Astrocyte (in vitro differentiated cells and primary cell): ENCODE data around the gene AUTS2. TPM values are rescaled to one million over a fixed set of nuclear protein-coding genes. Genes with fewer than 3 reads are reported as not detected.

Experiments
- DNase-seq: peaks from one replicate; pipeline ENCODE4 v3.0.0-alpha.2; 2010; ENCODE audit warnings: low read depth
- FAIRE-seq: peaks from 2 replicates; lab custom pipeline; 2011; peaks lifted over from hg19 to GRCh38; lab: Jason Lieb, UNC
- H2AFZ ChIP-seq: 2 replicates; pipeline ENCODE4 v1.6.0; 2012; ENCODE audit warnings: low read depth, low read length, inconsistent platforms
- H3K27ac ChIP-seq: 2 replicates; pipeline ENCODE4 v1.5.1; 2011; ENCODE audit warnings: low read depth, low read length, inconsistent platforms
- H3K27me3 ChIP-seq: 2 replicates; pipeline ENCODE4 v1.6.0; 2011; ENCODE audit warnings: low read length, inconsistent platforms; ENCODE audit not compliant: insufficient read depth
- H3K36me3 ChIP-seq: 2 replicates; pipeline ENCODE4 v1.5.1; 2011; ENCODE audit warnings: low read length, inconsistent platforms; ENCODE audit not compliant: insufficient read depth
- H3K4me1 ChIP-seq: 2 replicates; pipeline ENCODE4 v1.5.1; 2011; ENCODE audit warnings: low read length, inconsistent platforms; ENCODE audit not compliant: insufficient read depth
- H3K4me2 ChIP-seq: 2 replicates; pipeline ENCODE4 v1.6.0; 2012; ENCODE audit warnings: low read length, inconsistent platforms
- H3K4me3 ChIP-seq: 2 replicates; pipeline ENCODE4 v1.5.1; 2011; ENCODE audit warnings: low read depth, mild to moderate bottlenecking, low read length, inconsistent platforms; ENCODE audit not compliant: insufficient read depth
- H3K79me2 ChIP-seq: 2 replicates; pipeline ENCODE4 v1.6.0; 2012; ENCODE audit warnings: mild to moderate bottlenecking, low read length, inconsistent platforms; ENCODE audit not compliant: insufficient read depth
- H3K9ac ChIP-seq: 2 replicates; pipeline ENCODE4 v1.6.0; 2012; ENCODE audit warnings: mild to moderate bottlenecking, low read length, inconsistent platforms
- H3K9me3 ChIP-seq: 2 replicates; pipeline ENCODE4 v1.5.1; 2012; ENCODE audit warnings: low read depth, mild to moderate bottlenecking, low read length, inconsistent platforms; ENCODE audit not compliant: insufficient read depth
- H4K20me1 ChIP-seq: 2 replicates; pipeline ENCODE4 v1.6.0; 2012; ENCODE audit warnings: low read length, inconsistent platforms; ENCODE audit not compliant: insufficient read depth
- H3K27ac Mint-ChIP-seq: one replicate; pipeline ENCODE4 v1.8.0; 2021; ENCODE audit warnings: mild to moderate bottlenecking, mixed read lengths; ENCODE audit not compliant: unreplicated experiment
- H3K27me3 Mint-ChIP-seq: one replicate; pipeline ENCODE4 v1.8.0; 2021; ENCODE audit warnings: low read depth, mixed read lengths; ENCODE audit not compliant: unreplicated experiment
- H3K36me3 Mint-ChIP-seq: one replicate; pipeline ENCODE4 v1.8.0; 2021; ENCODE audit warnings: low read depth, mixed read lengths; ENCODE audit not compliant: unreplicated experiment
- H3K4me1 Mint-ChIP-seq: one replicate; pipeline ENCODE4 v1.8.0; 2021; ENCODE audit warnings: low read depth, mixed read lengths; ENCODE audit not compliant: unreplicated experiment
- H3K4me3 Mint-ChIP-seq: one replicate; pipeline ENCODE4 v1.8.0; 2021; ENCODE audit warnings: mild to moderate bottlenecking, moderate library complexity, mixed read lengths; ENCODE audit not compliant: unreplicated experiment
- H3K9me3 Mint-ChIP-seq: one replicate; pipeline ENCODE4 v1.8.0; 2021; ENCODE audit warnings: mild to moderate bottlenecking, mixed read lengths; ENCODE audit not compliant: unreplicated experiment
- CTCF ChIP-seq: IDR thresholded peaks from 2 replicates; pipeline ENCODE4 v1.5.1; 2011; ENCODE audit warnings: low read depth, mild to moderate bottlenecking, inconsistent platforms, low read length, moderate library complexity; ENCODE audit not compliant: insufficient read depth
- EZH2 ChIP-seq: IDR thresholded peaks from 2 replicates; pipeline ENCODE4 v1.6.1; 2012; ENCODE audit warnings: mild to moderate bottlenecking, low read length, inconsistent platforms; ENCODE audit not compliant: insufficient read depth
- total RNA-seq: library from RNA; stranded (reverse); gene quantifications from 2 replicates; pipeline ENCODE4 v1.2.1, GENCODE V29; 2021

Gene AUTS2
- total RNA-seq, 1 donor from 2014 or later = 73.2 TPM

- Histone ChIP-seq H3K79me2 (no peaks in the 10 kb centered on the region), H4K20me1 (no peaks in the 10 kb centered on the region), H3K4me2 (no peak overlapping the region), H2AFZ (no peak overlapping the region), H3K4me3 (no peak overlapping the region), H3K9ac (no peak overlapping the region), H3K27me3 (no peaks in the 10 kb centered on the region), H3K36me3 (no peaks in the 10 kb centered on the region), H3K4me1 (peaks cover 8% of the 10 kb centered on the region), H3K9me3 (no peaks in the 10 kb centered on the region), H3K27ac (no peak overlapping the region)
- H3K4me1 Mint-ChIP-seq = peaks cover 20% of the 10 kb centered on the region
- DNase-seq (no peak), FAIRE-seq (no peak)
- no peaks in the 10 kb centered on the region for H3K36me3 Mint-ChIP-seq
- no peaks in the 10 kb centered on the region for H3K27me3 Mint-ChIP-seq
- no peak overlapping the region for H3K27ac Mint-ChIP-seq
- TF ChIP-seq CTCF (no peak), EZH2 (no peak)
- no peak overlapping the region for H3K4me3 Mint-ChIP-seq
- H3K9me3 Mint-ChIP-seq = no peaks in the 10 kb centered on the region
Observed at GRCh38 chr7:70673778-70674570, 1075.7 kb downstream of the AUTS2 start.

GRCh38 chr7:70674571-70675010 is 1076.3 kb downstream of the AUTS2 start:
- H3K27me3 Mint-ChIP-seq = no peaks in the 10 kb centered on the region

More at GRCh38 chr7:70674571-70675010, 1076.3 kb downstream of the AUTS2 start:
- no peaks in the 10 kb centered on the region for H3K27me3 ChIP-seq
- no peak overlapping the region for H3K4me3 ChIP-seq
- TF ChIP-seq EZH2 = no peak
- no peak for TF ChIP-seq CTCF
- Mint-ChIP-seq H3K27ac (no peak overlapping the region), H3K36me3 (no peaks in the 10 kb centered on the region), H3K4me1 (peaks cover 25% of the 10 kb centered on the region), H3K4me3 (no peak overlapping the region), H3K9me3 (no peaks in the 10 kb centered on the region)
- no peak overlapping the region for H3K27ac ChIP-seq
- peaks cover 14% of the 10 kb centered on the region for H3K4me1 ChIP-seq
- H4K20me1 ChIP-seq = no peaks in the 10 kb centered on the region
- no peaks in the 10 kb centered on the region for H3K36me3 ChIP-seq
- no peaks in the 10 kb centered on the region for H3K79me2 ChIP-seq
- H2AFZ ChIP-seq = no peak overlapping the region
- FAIRE-seq = no peak
- H3K4me2 ChIP-seq = no peak overlapping the region
- no peak overlapping the region for H3K9ac ChIP-seq
- no peaks in the 10 kb centered on the region for H3K9me3 ChIP-seq
- DNase-seq = peak; percentile 51
